Karpas-422 (cell line): ENCODE measurements around the gene GALNT10. TPM values are rescaled to one million over a fixed set of nuclear protein-coding genes. Genes with fewer than 3 reads are reported as not detected.

Experiments
- DNase-seq: peaks from one replicate; pipeline ENCODE4 v3.0.0-alpha.2; 2015
- H2AFZ ChIP-seq: fragments of 200-600 bp; sonication (generic); 2 replicates; pipeline ENCODE4 v1.6.1; 2014; ENCODE audit warnings: antibody characterized with exemption, low read length, mixed read lengths
- H3K27ac ChIP-seq: fragments of 200-600 bp; sonication (generic); 2 replicates; pipeline ENCODE4 v1.5.1; 2014; ENCODE audit warnings: mild to moderate bottlenecking, low read length, moderate library complexity
- H3K27me3 ChIP-seq: fragments of 200-600 bp; sonication (generic); 2 replicates; pipeline ENCODE4 v1.6.1; 2014; ENCODE audit warnings: low read length, mixed read lengths
- H3K36me3 ChIP-seq: fragments of 200-600 bp; sonication (generic); 2 replicates; pipeline ENCODE4 v1.6.1; 2014; ENCODE audit warnings: low read length, mixed read lengths; ENCODE audit not compliant: insufficient read depth
- H3K4me1 ChIP-seq: fragments of 200-600 bp; sonication (generic); 2 replicates; pipeline ENCODE4 v1.6.1; 2014; ENCODE audit warnings: mild to moderate bottlenecking, low read length, mixed read lengths
- H3K4me2 ChIP-seq: fragments of 200-600 bp; sonication (generic); 2 replicates; pipeline ENCODE4 v1.6.1; 2014; ENCODE audit warnings: low read length, low read depth, mild to moderate bottlenecking; ENCODE audit not compliant: poor library complexity, severe bottlenecking
- H3K4me3 ChIP-seq: fragments of 200-600 bp; sonication (generic); 2 replicates; pipeline ENCODE4 v1.5.1; 2014; ENCODE audit warnings: mild to moderate bottlenecking, antibody characterized with exemption, low read length, mixed read lengths
- H3K79me2 ChIP-seq: fragments of 200-600 bp; sonication (generic); 2 replicates; pipeline ENCODE4 v1.6.1; 2014; ENCODE audit warnings: mild to moderate bottlenecking, low read length, mixed read lengths
- H3K9ac ChIP-seq: fragments of 200-600 bp; sonication (generic); 2 replicates; pipeline ENCODE4 v1.6.0; 2014; ENCODE audit warnings: low read length
- H3K9me2 ChIP-seq: fragments of 200-600 bp; sonication (generic), shearing (Covaris generic); replicated peaks from 2 replicates; pipeline ENCODE4 v1.6.0; 2014; ENCODE audit warnings: mild to moderate bottlenecking, low read length, moderate library complexity; ENCODE audit not compliant: insufficient read depth
- H3K9me3 ChIP-seq: fragments of 300-700, 200-600 bp; sonication (generic); 2 replicates; pipeline ENCODE4 v1.6.1; 2014; ENCODE audit warnings: low read length, mixed read lengths
- H4K20me1 ChIP-seq: fragments of 200-600 bp; sonication (generic); 2 replicates; pipeline ENCODE4 v1.6.1; 2014; ENCODE audit warnings: mild to moderate bottlenecking, antibody characterized with exemption, low read length, low read depth; ENCODE audit not compliant: insufficient read depth
- total RNA-seq: library from RNA; depleted of rRNA; stranded (reverse); fragments of >200 nt; shearing (Covaris generic); gene quantifications from 2 replicates; pipeline ENCODE4 v1.2.3, GENCODE V29; 2014; ENCODE audit warnings: low replicate concordance

GALNT10 gene
- total RNA-seq, 1 experiment from 2014 or later, result 3.6 TPM

DNA sequence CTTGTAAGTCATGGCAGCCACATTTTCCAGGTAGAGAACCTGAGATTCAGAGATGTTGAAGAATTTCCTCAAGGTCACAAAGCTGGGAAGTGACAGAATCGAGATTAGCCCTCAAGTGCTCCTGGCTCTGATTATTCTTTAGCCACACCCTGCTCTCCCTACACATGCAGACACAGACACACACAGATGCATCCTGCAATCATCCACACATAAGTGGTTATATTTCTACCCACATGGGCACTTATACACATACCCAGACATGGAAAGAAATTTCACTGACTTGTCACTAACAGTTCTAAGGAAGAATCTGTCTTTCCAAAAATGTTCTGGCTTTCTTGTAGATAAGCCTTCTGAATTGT lies 32.2 kb upstream of the GALNT10 start:
- H3K4me1 ChIP-seq, result no peaks in the 10 kb centered on the region
- no peak overlapping the region for H3K9ac ChIP-seq
- H3K79me2 ChIP-seq, result no peaks in the 10 kb centered on the region
- no peak overlapping the region for H3K4me3 ChIP-seq
- H3K9me3 ChIP-seq, result no peaks in the 10 kb centered on the region
- DNase-seq, result no peak
- H3K27me3 ChIP-seq, result no peaks in the 10 kb centered on the region
- no peak overlapping the region for H3K4me2 ChIP-seq
- H4K20me1 ChIP-seq, result no peaks in the 10 kb centered on the region
- no peaks in the 10 kb centered on the region for H3K36me3 ChIP-seq
- H2AFZ ChIP-seq, result no peak overlapping the region
- H3K9me2 ChIP-seq, result no peaks in the 10 kb centered on the region
- no peak overlapping the region for H3K27ac ChIP-seq

- Histone ChIP-seq H3K9me3 (no peaks in the 10 kb centered on the region), H3K9ac (no peak overlapping the region), H3K9me2 (no peaks in the 10 kb centered on the region), H3K79me2 (no peaks in the 10 kb centered on the region), H4K20me1 (no peaks in the 10 kb centered on the region), H3K36me3 (no peaks in the 10 kb centered on the region), H3K27ac (no peak overlapping the region), H2AFZ (no peak overlapping the region), H3K4me1 (no peaks in the 10 kb centered on the region), H3K4me3 (no peak overlapping the region), H3K27me3 (no peaks in the 10 kb centered on the region), H3K4me2 (no peak overlapping the region)
- no peak for DNase-seq
These were observed 31.2 kb upstream of the GALNT10 start for GRCh38 chr5:154159343-154159742.

DNA sequence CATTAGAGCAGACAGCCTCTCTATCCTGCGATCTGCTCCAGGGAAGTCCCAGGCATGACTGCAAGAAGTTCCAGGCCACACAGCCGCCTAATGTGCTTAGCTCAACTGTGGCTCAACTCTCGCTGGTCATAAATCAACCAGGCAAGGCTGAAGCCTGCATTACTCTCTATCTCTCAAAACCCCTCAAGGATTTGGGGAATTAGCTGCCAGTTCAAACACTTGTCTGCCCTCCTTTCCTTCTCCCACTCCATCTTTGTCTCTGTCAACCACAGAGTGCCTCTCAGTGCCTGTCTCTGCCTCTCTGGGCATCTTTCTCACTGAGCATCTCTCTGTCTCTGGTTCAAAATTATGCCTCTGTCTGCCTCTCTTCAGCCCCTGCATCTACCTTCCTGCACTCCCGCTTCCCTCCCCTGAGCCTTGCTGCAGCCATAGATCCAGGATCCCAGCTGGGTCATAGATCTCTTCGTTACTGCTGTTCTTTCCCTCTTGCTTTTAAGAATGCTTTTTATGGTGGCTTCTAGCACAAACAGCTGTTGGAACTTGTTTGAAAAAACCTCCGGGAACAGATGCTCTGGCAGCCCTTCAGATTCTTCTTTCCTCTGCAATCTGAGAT lies 27.9 kb upstream of the GALNT10 start:
- H3K27ac ChIP-seq, result no peak overlapping the region
- no peak overlapping the region for H2AFZ ChIP-seq
- no peak overlapping the region for H3K9ac ChIP-seq
- no peaks in the 10 kb centered on the region for H3K9me2 ChIP-seq
- no peaks in the 10 kb centered on the region for H3K36me3 ChIP-seq
- peak; percentile 23 for DNase-seq
- H3K79me2 ChIP-seq, result no peaks in the 10 kb centered on the region
- no peak overlapping the region for H3K4me3 ChIP-seq
- no peaks in the 10 kb centered on the region for H3K27me3 ChIP-seq
- H3K4me1 ChIP-seq, result no peaks in the 10 kb centered on the region
- no peaks in the 10 kb centered on the region for H3K9me3 ChIP-seq
- H3K4me2 ChIP-seq, result no peak overlapping the region
- H4K20me1 ChIP-seq, result no peaks in the 10 kb centered on the region

DNA sequence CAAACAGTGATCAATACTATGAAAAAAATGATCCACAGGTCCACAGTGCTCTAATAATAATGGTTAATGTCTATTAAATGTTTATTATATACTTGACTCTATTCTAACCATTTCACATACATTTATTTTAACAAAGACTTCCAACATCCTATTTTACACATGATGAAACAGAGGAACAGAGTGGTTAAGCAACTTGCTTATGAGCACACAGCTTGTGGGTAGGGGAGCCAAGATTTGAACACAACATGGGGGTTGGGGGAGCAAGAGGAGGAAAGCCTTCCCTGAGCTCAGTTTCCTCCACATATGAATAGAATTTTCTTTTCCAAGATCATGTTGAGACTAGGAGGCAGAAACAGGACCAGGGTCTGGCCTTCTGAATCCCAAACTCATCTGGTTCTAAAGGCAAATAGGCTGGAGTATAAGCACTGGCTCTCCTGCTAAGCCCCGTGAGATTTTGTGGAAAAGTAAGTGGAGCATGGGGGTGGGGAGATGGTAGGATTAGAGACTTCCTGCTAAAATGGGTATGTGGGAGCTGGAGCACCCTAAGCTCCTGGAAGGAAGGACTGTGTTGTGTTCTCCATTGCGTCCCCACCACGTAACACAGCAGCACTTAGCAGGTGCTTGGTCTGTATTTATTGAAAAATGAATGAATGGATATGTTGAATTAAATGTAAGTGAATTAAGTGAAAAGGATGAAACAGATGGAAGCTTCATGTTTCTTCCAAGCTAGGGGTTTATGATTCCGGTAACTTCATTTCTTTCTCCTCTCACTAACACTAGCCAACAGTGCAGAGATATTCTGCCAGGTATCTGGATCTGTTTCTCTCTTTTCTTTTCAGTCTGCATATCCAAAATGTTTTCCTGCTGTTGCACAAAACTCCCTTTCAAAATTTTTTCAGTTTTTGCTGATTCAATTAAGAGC lies 26.9 kb upstream of the GALNT10 start:
- Histone ChIP-seq H3K9me2 (no peaks in the 10 kb centered on the region), H3K4me2 (no peak overlapping the region), H2AFZ (no peak overlapping the region), H3K4me1 (no peaks in the 10 kb centered on the region), H3K27me3 (no peaks in the 10 kb centered on the region), H3K9ac (no peak overlapping the region), H3K36me3 (no peaks in the 10 kb centered on the region), H3K79me2 (no peaks in the 10 kb centered on the region), H3K9me3 (no peaks in the 10 kb centered on the region), H3K4me3 (no peak overlapping the region), H3K27ac (no peak overlapping the region), H4K20me1 (no peaks in the 10 kb centered on the region)
- DNase-seq, result peak; percentile 2

DNA sequence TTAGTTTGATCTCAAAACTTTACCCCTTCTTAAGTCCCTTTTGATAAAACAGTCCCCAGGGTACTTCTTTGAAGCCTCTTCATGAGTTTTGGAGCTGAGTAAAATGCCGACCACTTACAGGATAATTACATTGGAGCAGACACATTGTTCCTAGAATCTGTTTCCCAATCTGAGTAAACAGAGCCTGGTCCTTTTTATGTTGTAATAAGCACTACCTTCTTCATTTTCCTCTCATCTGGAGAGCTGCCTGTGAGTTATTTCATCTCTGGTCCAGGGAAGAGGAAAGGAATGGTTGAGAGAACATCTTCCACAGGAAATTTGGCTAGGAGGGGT lies 26.3 kb upstream of the GALNT10 start:
- Histone ChIP-seq H3K9me3 (no peaks in the 10 kb centered on the region), H3K79me2 (no peaks in the 10 kb centered on the region), H3K27me3 (no peaks in the 10 kb centered on the region), H3K9me2 (no peaks in the 10 kb centered on the region), H3K4me3 (no peak overlapping the region), H3K4me2 (no peak overlapping the region), H4K20me1 (no peaks in the 10 kb centered on the region), H2AFZ (no peak overlapping the region), H3K36me3 (no peaks in the 10 kb centered on the region), H3K4me1 (no peaks in the 10 kb centered on the region), H3K9ac (no peak overlapping the region), H3K27ac (no peak overlapping the region)
- DNase-seq, result peak; percentile 34

GRCh38 chr5:154165886-154166285 lies 24.6 kb upstream of the GALNT10 start:
- no peaks in the 10 kb centered on the region for H3K4me1 ChIP-seq
- H3K36me3 ChIP-seq, result no peaks in the 10 kb centered on the region
- no peak overlapping the region for H3K9ac ChIP-seq
- H3K27me3 ChIP-seq, result no peaks in the 10 kb centered on the region
- no peak overlapping the region for H3K27ac ChIP-seq
- no peaks in the 10 kb centered on the region for H3K9me3 ChIP-seq
- H4K20me1 ChIP-seq, result no peaks in the 10 kb centered on the region
- no peak overlapping the region for H3K4me2 ChIP-seq
- peak; percentile 24 for DNase-seq
- no peaks in the 10 kb centered on the region for H3K9me2 ChIP-seq
- no peak overlapping the region for H3K4me3 ChIP-seq
- no peaks in the 10 kb centered on the region for H3K79me2 ChIP-seq
- no peak overlapping the region for H2AFZ ChIP-seq

DNA sequence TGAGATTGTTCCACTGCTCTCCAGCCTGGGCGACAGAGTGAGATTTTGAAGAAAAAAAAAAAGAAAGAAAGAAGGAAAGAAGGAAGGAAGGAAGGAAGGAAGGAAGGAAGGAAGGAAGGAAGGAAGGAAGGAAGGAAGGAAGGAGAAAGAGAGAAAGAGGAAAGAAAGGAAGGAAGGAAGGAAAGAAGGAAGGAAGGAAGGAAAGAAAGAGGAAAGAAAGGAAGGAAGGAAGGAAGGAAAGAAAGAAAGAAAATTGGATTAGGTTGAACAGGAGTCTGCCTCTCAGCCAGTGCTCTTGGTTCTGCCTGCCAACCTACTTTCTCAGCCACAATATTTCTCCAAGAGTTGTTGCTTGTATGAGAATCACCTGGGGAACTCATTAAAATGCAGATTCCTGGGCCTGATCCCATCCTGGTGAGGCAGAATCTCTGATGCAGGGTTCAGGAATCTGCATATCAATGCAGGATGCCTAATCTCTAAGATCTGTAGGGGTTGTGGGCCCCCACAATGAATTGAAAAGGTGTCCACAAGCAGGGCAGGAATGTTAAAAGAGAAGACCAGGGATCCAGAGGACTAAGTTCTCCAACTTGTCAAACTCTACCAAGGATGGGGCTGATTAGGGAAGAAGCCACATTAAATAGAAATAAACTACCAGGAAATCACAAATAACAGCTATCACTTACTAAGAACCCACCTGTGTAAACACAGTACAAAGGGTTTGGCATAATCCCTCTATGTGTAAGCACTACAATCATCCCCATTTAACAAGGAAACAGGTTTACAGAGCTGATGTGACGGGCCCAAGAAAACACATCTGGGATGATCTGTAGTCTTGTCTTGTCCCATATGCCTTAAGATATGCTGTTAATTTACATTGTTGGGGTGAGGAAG lies 23.4 kb upstream of the GALNT10 start:
- Histone ChIP-seq H4K20me1 (no peaks in the 10 kb centered on the region), H3K9ac (no peak overlapping the region), H3K27ac (no peak overlapping the region), H3K36me3 (no peaks in the 10 kb centered on the region), H3K9me3 (no peaks in the 10 kb centered on the region), H3K27me3 (no peaks in the 10 kb centered on the region), H3K9me2 (no peaks in the 10 kb centered on the region), H3K4me3 (no peak overlapping the region), H3K4me2 (no peak overlapping the region), H3K4me1 (no peaks in the 10 kb centered on the region), H2AFZ (no peak overlapping the region), H3K79me2 (no peaks in the 10 kb centered on the region)
- peak; percentile 20 for DNase-seq

DNA sequence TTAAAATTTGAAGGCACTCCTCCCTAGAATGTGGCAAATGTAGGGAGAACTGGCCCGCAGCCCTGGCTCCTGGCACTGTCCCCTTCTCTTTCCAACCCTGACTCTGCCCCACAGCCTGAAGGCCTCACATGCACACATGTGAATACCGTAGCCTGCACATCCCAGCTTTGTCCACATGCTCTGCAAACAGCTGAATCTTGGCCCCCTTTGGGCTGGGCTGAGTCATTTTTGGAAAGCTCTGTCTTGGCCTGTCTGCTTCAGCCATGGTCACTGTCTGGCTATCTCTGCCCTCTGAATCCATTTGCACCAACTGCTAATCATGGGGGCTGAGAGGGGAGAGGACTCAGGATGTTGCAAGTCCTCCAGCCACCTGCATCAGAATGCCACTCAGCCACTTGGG lies 22.1 kb upstream of the GALNT10 start:
- no peaks in the 10 kb centered on the region for H3K9me3 ChIP-seq
- H3K9me2 ChIP-seq, result no peaks in the 10 kb centered on the region
- H3K36me3 ChIP-seq, result no peaks in the 10 kb centered on the region
- no peaks in the 10 kb centered on the region for H3K79me2 ChIP-seq
- no peak overlapping the region for H3K27ac ChIP-seq
- no peaks in the 10 kb centered on the region for H4K20me1 ChIP-seq
- no peak overlapping the region for H3K4me2 ChIP-seq
- peak; percentile 10 for DNase-seq
- H3K27me3 ChIP-seq, result no peaks in the 10 kb centered on the region
- no peaks in the 10 kb centered on the region for H3K4me1 ChIP-seq
- no peak overlapping the region for H3K9ac ChIP-seq
- no peak overlapping the region for H3K4me3 ChIP-seq
- H2AFZ ChIP-seq, result no peak overlapping the region
